AG04449 (cell line): ENCODE results near the gene CABP7.

Experiments
- CTCF ChIA-PET: fragments of 350-600 bp; formaldehyde crosslinking; extraction: SDS; loops from one replicate; lab custom pipeline; 2021; ENCODE audit warnings: antibody characterized with exemption; lab: Yijun Ruan, JAX
- POLR2A ChIA-PET: fragments of 400-600, 350-600 bp; formaldehyde crosslinking; extraction: SDS; loops from one replicate; lab custom pipeline; 2020; ENCODE audit warnings: antibody characterized with exemption, inconsistent platforms; lab: Yijun Ruan, JAX
- DNase-seq: peaks from one replicate; pipeline ENCODE4 v3.0.0-alpha.2; 2010; ENCODE audit warnings: low read depth, low spot score
- H3K4me3 ChIP-seq: 2 replicates; pipeline ENCODE4 v1.5.1; 2011; ENCODE audit warnings: low read depth, mild to moderate bottlenecking, control low read depth, low read length
- CTCF ChIP-seq: IDR thresholded peaks from one replicate; pipeline ENCODE4 v1.5.1; 2011; ENCODE audit warnings: mild to moderate bottlenecking, moderate library complexity, low read length, control low read depth, inconsistent platforms; ENCODE audit not compliant: insufficient read depth; ENCODE audit errors: missing control alignments

Gene CABP7

GRCh38 chr22:29732883-29733282 lies 13.1 kb downstream of the CABP7 start:
- CTCF ChIA-PET = interaction anchor here (1.1 to 1.4 kb wide), 3 partner anchors 10 to 273 kb away, joined by 3 to 5 read pairs (median 4); no protein-coding TSS in a partner anchor
- H3K4me3 ChIP-seq = no peak overlapping the region
- TF ChIP-seq CTCF = no peak
- no peak for DNase-seq
- POLR2A ChIA-PET = no interaction called here

GRCh38 chr22:29733362-29734201 lies 13.8 kb downstream of the CABP7 start:
- no peak overlapping the region for H3K4me3 ChIP-seq
- no peak for TF ChIP-seq CTCF
- CTCF ChIA-PET = interaction anchor here (1.1 to 1.4 kb wide), 3 partner anchors 11 to 272 kb away, joined by 3 to 5 read pairs (median 4); no protein-coding TSS in a partner anchor
- DNase-seq = no peak
- POLR2A ChIA-PET = no interaction called here

- POLR2A ChIA-PET = no interaction called here
- TF ChIP-seq CTCF = no peak
- H3K4me3 ChIP-seq = no peak overlapping the region
- CTCF ChIA-PET = interaction anchor here (1.9 kb wide), 1 partner anchor 271 kb away, joined by 4 read pairs; no protein-coding TSS in a partner anchor
- no peak for DNase-seq
These were observed 14.6 kb downstream of the CABP7 start for GRCh38 chr22:29734406-29734805.

GRCh38 chr22:29734838-29735237 lies 15.0 kb downstream of the CABP7 start:
- CTCF ChIA-PET = interaction anchor here (1.9 kb wide), 1 partner anchor 270 kb away, joined by 4 read pairs; no protein-coding TSS in a partner anchor
- no peak overlapping the region for H3K4me3 ChIP-seq
- no peak for DNase-seq
- no peak for TF ChIP-seq CTCF
- POLR2A ChIA-PET = no interaction called here

- H3K4me3 ChIP-seq = no peak overlapping the region
- no peak for DNase-seq
- TF ChIP-seq CTCF = no peak
- CTCF ChIA-PET = interaction anchor here (1.9 kb wide), 1 partner anchor 270 kb away, joined by 4 read pairs; no protein-coding TSS in a partner anchor
- POLR2A ChIA-PET = no interaction called here
These were observed 15.6 kb downstream of the CABP7 start for GRCh38 chr22:29735416-29735815.

GRCh38 chr22:29737251-29738117 lies 17.7 kb downstream of the CABP7 start:
- TF ChIP-seq CTCF = no peak
- POLR2A ChIA-PET = no interaction called here
- CTCF ChIA-PET = no interaction called here
- no peak for DNase-seq
- H3K4me3 ChIP-seq = no peak overlapping the region
